KOPT-K1 (cell line): ENCODE data around the gene DENND6B.

Experiments
- H3K27ac ChIP-seq: fragments of 200-600 bp; sonication (generic); 2 replicates; pipeline ENCODE4 v1.5.1; 2016; ENCODE audit warnings: antibody characterized with exemption, mild to moderate bottlenecking, low read depth, low read length; ENCODE audit not compliant: poor library complexity, severe bottlenecking
- H3K36me3 ChIP-seq: fragments of 200-600 bp; sonication (generic); 2 replicates; pipeline ENCODE4 v1.5.1; 2017; ENCODE audit warnings: antibody characterized with exemption, mild to moderate bottlenecking, low read length, moderate library complexity; ENCODE audit not compliant: insufficient read depth
- H3K9me3 ChIP-seq: fragments of 200-600 bp; sonication (generic); 2 replicates; pipeline ENCODE4 v1.5.1; 2017; ENCODE audit warnings: antibody characterized with exemption, low read length, mild to moderate bottlenecking; ENCODE audit not compliant: insufficient read depth, poor library complexity, severe bottlenecking

The DENND6B gene

GRCh38 chr22:50292643-50293440 lies 34.0 kb downstream of the DENND6B start:
- Histone ChIP-seq H3K9me3 (no peaks in the 10 kb centered on the region), H3K27ac (no peak overlapping the region), H3K36me3 (no peaks in the 10 kb centered on the region)

- Histone ChIP-seq H3K9me3 (no peaks in the 10 kb centered on the region), H3K36me3 (no peaks in the 10 kb centered on the region), H3K27ac (no peak overlapping the region)
Measured at GRCh38 chr22:50289942-50290630, 36.7 kb downstream of the DENND6B start.

- H3K27ac ChIP-seq = no peak overlapping the region
- no peaks in the 10 kb centered on the region for H3K36me3 ChIP-seq
Measured at GRCh38 chr22:50289151-50289941, 37.5 kb downstream of the DENND6B start.

GRCh38 chr22:50287731-50288130 lies 39.1 kb downstream of the DENND6B start:
- H3K9me3 ChIP-seq = no peaks in the 10 kb centered on the region
- H3K27ac ChIP-seq = no peak overlapping the region
- no peaks in the 10 kb centered on the region for H3K36me3 ChIP-seq

More at GRCh38 chr22:50289151-50289941, 37.5 kb downstream of the DENND6B start:
- no peaks in the 10 kb centered on the region for H3K9me3 ChIP-seq

- no peaks in the 10 kb centered on the region for H3K36me3 ChIP-seq
Measured at GRCh38 chr22:50286701-50287318, 40.0 kb downstream of the DENND6B start.

GRCh38 chr22:50286275-50286674 lies 40.5 kb downstream of the DENND6B start:
- no peak overlapping the region for H3K27ac ChIP-seq
- no peaks in the 10 kb centered on the region for H3K9me3 ChIP-seq
- H3K36me3 ChIP-seq = no peaks in the 10 kb centered on the region

More at GRCh38 chr22:50286701-50287318, 40.0 kb downstream of the DENND6B start:
- no peaks in the 10 kb centered on the region for H3K9me3 ChIP-seq
- H3K27ac ChIP-seq = no peak overlapping the region

- no peak overlapping the region for H3K27ac ChIP-seq
- no peaks in the 10 kb centered on the region for H3K36me3 ChIP-seq
- H3K9me3 ChIP-seq = no peaks in the 10 kb centered on the region
Measured at GRCh38 chr22:50285568-50286229, 41.1 kb downstream of the DENND6B start.

GRCh38 chr22:50284479-50284878 lies 42.3 kb downstream of the DENND6B start:
- Histone ChIP-seq H3K36me3 (no peaks in the 10 kb centered on the region), H3K9me3 (no peaks in the 10 kb centered on the region), H3K27ac (no peak overlapping the region)

GRCh38 chr22:50283821-50284220 lies 43.0 kb downstream of the DENND6B start:
- Histone ChIP-seq H3K9me3 (no peaks in the 10 kb centered on the region), H3K27ac (no peak overlapping the region), H3K36me3 (no peaks in the 10 kb centered on the region)

GRCh38 chr22:50282361-50283155 lies 44.3 kb downstream of the DENND6B start:
- no peaks in the 10 kb centered on the region for H3K36me3 ChIP-seq
- H3K27ac ChIP-seq = no peak overlapping the region
- H3K9me3 ChIP-seq = no peaks in the 10 kb centered on the region

GRCh38 chr22:50281957-50282356 lies 44.9 kb downstream of the DENND6B start:
- Histone ChIP-seq H3K36me3 (no peaks in the 10 kb centered on the region), H3K9me3 (no peaks in the 10 kb centered on the region), H3K27ac (no peak overlapping the region)

- no peaks in the 10 kb centered on the region for H3K9me3 ChIP-seq
- no peaks in the 10 kb centered on the region for H3K36me3 ChIP-seq
- H3K27ac ChIP-seq = no peak overlapping the region
Measured at GRCh38 chr22:50281384-50281760, 45.4 kb downstream of the DENND6B start.

- Histone ChIP-seq H3K36me3 (no peaks in the 10 kb centered on the region), H3K9me3 (no peaks in the 10 kb centered on the region), H3K27ac (no peak overlapping the region)
Measured at GRCh38 chr22:50280708-50281383, 46.0 kb downstream of the DENND6B start.
